SK-N-SH treated with all-trans-retinoic acid at 6 μM for 48 hours (cell line): ENCODE results near the gene GRM4.

Source experiments
- ARNTL ChIP-seq: fragments of 450-650 bp; formaldehyde crosslinking; IDR thresholded peaks from 2 replicates; pipeline ENCODE4 v1.5.0; 2020; ENCODE audit warnings: low read depth, mild to moderate bottlenecking, moderate library complexity, borderline replicate concordance
- BACH2 ChIP-seq: fragments of 250-450 bp; sonication (Bioruptor Pico); IDR thresholded peaks from 2 replicates; pipeline ENCODE4 v1.9.0; 2021; ENCODE audit warnings: mild to moderate bottlenecking, borderline replicate concordance
- CSDC2 ChIP-seq: fragments of 250-450 bp; sonication (Bioruptor Pico); IDR thresholded peaks from 2 replicates; pipeline ENCODE4 v1.5.0; 2020; ENCODE audit warnings: mild to moderate bottlenecking, moderate library complexity
- ESRRG ChIP-seq: fragments of 250-450 bp; sonication (Bioruptor Pico); IDR thresholded peaks from 2 replicates; pipeline ENCODE4 v1.6.1; 2021; ENCODE audit warnings: mild to moderate bottlenecking
- GLIS3 ChIP-seq: fragments of 250-450 bp; sonication (Bioruptor Pico); IDR thresholded peaks from 2 replicates; pipeline ENCODE4 v1.5.0; 2020; ENCODE audit warnings: mild to moderate bottlenecking, moderate library complexity
- PATZ1 ChIP-seq: fragments of 250-450 bp; sonication (Bioruptor Pico); IDR thresholded peaks from 2 replicates; pipeline ENCODE4 v1.8.0; 2020; ENCODE audit warnings: mild to moderate bottlenecking, moderate library complexity, borderline replicate concordance
- POU6F1 ChIP-seq: fragments of 250-450 bp; sonication (Bioruptor Pico); IDR thresholded peaks from 2 replicates; pipeline ENCODE4 v1.8.0; 2021; ENCODE audit warnings: low read depth, mild to moderate bottlenecking, moderate library complexity, borderline replicate concordance
- RARB ChIP-seq: fragments of 250-450 bp; sonication (Bioruptor Pico); IDR thresholded peaks from 2 replicates; pipeline ENCODE4 v1.8.0; 2021; ENCODE audit warnings: mild to moderate bottlenecking, moderate library complexity
- TCF4 ChIP-seq: fragments of 250-450 bp; sonication (Bioruptor Pico); IDR thresholded peaks from 2 replicates; pipeline ENCODE4 v1.8.0; 2021; ENCODE audit warnings: mild to moderate bottlenecking, moderate library complexity, borderline replicate concordance
- ZC3H10 ChIP-seq: fragments of 250-450 bp; sonication (Bioruptor Pico); IDR thresholded peaks from 2 replicates; pipeline ENCODE4 v1.5.1; 2021; ENCODE audit warnings: mild to moderate bottlenecking, moderate library complexity
- ZFP3 ChIP-seq: fragments of 250-450 bp; sonication (Bioruptor Pico); IDR thresholded peaks from 2 replicates; pipeline ENCODE4 v1.5.0; 2020; ENCODE audit warnings: mild to moderate bottlenecking, moderate library complexity
- ZFP30 ChIP-seq: fragments of 450-650 bp; formaldehyde crosslinking; IDR thresholded peaks from 2 replicates; pipeline ENCODE4 v1.5.0; 2022; ENCODE audit warnings: mild to moderate bottlenecking, moderate library complexity
- ZNF565 ChIP-seq: fragments of 450-650 bp; formaldehyde crosslinking; conservative IDR thresholded peaks from 2 replicates; pipeline ENCODE4 v1.5.0; 2020; ENCODE audit warnings: low read depth, mild to moderate bottlenecking, moderate library complexity
- ZNF8 ChIP-seq: fragments of 450-650 bp; formaldehyde crosslinking; IDR thresholded peaks from 2 replicates; pipeline ENCODE4 v1.5.0; 2020; ENCODE audit warnings: mild to moderate bottlenecking, moderate library complexity

GRCh38 chr6:34047913-34048867 is 97.7 kb downstream of the GRM4 start:
- TF ChIP-seq CSDC2 (CRISPR knock-in tag) (no peak), ARNTL (CRISPR knock-in tag) (no peak), TCF4 (CRISPR knock-in tag) (no peak), ZFP3 (no peak), GLIS3 (CRISPR knock-in tag) (no peak), ESRRG (no peak), PATZ1 (no peak), ZNF565 (CRISPR knock-in tag) (no peak), ZNF8 (CRISPR knock-in tag) (no peak), ZC3H10 (no peak), POU6F1 (CRISPR knock-in tag) (no peak), BACH2 (CRISPR knock-in tag) (no peak), RARB (CRISPR knock-in tag) (no peak), ZFP30 (CRISPR knock-in tag) (no peak)
